GM18858 (cell line): ENCODE data around the gene KCTD11.
"Not testable (repeated sequence)": the region's sequence is repeated elsewhere in the genome, so short reads cannot be mapped to it uniquely, and the experiment has no call there.

Source experiments
- ATAC-seq: cut with Tn5 transposase; IDR thresholded peaks from one replicate; pipeline ENCODE4 v1.9.1; 2021; ENCODE audit not compliant: unreplicated experiment

KCTD11 gene

DNA sequence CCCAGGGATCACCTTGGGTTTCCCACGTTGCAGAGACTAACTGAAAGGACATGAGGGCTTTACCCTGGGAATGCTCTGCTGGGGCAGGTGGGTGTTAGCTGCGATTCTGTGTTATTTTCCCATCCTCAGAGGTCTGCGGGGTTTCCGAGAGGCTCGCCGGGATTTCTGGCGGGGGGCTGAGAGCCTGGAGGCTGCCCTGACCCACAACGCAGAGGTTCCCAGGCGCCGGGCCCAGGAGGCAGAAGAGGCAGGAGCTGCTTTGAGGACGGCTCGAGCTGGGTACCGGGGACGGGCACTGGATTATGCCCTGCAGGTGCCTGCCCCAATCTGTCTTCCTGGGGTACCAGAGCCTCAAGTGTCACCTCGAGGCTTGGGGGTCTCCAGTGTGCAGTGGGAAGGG lies 8.7 kb upstream of the KCTD11 start:
- ATAC-seq = no peak

DNA sequence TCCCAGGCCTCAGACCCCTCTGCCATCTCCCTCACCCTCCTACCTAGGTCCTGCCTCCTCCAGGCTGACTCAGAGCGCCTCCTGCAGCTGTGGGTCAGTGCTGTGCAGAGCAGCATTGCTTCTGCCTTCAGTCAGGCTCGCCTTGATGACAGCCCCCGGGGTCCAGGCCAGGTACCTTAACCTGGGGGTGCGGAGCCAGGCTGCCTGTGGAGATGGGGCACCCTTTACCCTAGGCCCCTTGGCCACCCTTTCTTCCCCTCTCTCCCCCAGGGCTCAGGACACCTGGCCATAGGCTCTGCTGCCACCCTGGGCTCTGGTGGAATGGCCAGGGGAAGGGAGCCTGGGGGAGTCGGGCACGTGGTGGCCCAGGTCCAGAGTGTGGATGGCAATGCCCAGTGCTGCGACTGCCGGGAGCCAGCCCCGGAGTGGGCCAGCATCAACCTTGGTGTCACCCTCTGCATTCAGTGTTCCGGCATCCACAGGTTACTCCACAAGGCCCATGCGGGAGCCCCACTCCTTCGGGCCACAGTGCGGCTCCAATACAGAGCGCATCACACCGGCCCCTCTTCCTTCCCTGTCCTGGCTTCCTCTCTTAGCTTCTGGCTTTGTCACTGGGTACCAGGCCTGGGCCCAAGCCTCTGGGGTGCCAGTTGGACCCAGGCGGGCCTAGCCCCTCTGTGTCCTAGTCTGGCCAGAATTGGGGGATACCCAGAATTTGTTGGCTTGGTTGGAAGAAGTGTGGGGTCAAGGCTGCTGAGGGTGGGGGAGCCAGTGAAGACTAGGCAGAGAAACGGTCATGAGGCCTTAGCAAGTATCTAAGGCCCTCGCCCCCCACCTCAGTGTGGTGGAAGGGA lies 5.0 kb upstream of the KCTD11 start:
- no peak for ATAC-seq

DNA sequence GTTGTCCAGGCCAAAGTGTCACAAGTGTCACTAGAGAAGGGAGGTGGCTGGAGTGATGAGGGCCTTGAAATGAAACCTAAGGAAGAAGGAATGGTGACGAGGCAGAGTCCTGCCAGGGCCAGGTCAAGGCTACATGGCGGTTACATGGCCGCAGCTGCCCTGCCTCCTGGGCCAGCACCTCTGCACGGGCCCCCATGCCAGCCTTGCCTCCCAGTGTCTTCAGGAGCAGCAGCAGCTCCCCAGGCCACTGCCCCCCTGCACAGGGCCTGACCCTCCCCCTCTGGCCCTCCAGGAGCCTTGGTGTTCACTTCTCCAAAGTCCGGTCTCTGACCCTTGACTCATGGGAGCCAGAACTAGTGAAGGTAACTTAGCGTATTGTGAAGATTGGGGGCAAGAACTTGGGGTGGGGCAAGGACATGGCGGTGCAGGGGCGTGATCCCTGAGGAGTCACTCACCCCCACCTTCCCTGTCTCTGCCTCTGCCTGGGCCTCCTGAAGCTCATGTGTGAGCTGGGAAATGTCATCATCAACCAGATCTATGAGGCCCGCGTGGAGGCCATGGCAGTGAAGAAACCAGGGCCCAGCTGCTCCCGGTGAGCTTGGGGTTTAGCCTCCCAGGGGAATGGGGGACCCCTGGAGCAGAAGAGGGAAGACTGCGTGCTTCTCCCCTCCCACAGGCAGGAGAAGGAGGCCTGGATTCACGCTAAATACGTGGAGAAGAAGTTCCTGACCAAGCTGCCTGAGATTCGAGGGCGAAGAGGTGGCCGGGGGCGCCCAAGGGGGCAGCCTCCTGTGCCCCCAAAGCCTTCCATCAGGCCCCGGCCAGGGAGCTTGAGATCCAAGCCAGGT lies 4.1 kb upstream of the KCTD11 start:
- ATAC-seq = no peak

DNA sequence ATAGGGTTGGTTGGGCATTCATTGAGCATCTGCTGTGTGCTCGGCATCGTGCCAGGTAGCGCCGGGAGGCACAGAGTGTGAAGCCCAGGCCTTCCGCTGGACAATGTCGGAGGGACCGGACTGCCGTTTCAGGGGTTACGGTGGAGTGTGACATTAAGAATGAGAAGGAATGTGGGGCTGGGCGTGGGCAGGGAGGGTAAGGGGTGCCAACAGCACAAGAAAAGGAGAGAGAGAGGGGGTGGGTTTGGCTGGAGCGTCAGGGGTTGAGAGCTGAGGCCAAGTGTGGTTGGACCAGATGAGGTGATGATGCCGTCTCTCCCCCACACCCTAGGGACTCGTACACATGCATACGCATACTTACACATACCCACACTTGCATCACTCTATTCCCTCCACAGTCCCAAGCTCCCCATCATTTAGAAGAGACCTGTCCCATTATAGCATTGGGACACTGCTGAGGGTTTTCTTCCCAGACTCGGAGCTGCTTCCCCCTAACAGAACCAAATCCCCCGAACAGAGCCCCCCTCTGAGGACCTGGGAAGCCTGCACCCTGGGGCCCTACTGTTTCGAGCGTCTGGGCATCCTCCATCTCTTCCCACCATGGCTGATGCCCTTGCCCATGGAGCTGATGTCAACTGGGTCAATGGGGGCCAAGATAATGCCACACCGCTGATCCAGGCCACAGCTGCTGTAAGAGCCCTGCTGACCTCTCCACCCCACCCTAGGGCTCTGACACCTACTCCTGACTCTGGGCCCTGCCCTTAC lies 3.3 kb upstream of the KCTD11 start:
- no peak for ATAC-seq

DNA sequence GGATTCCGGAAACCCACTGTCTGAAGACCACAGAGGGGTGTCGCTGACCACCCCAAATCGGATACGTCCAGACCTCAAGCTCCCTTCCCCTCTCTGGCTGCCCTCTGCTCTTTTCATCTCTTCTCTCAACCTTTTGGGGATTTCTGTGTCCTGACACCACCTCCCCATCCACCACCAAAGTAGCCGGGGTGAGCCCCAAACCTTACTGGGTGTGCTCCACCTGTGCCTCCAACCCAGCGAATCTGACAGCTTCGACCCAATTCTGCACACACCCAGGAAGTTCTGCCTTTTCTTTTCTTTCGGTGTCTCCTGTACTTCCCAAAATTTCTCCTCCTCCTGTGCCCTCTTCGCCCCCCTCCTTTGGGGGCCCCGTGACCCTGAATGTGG lies 534 bp downstream of the KCTD11 start:
- no peak for ATAC-seq

DNA sequence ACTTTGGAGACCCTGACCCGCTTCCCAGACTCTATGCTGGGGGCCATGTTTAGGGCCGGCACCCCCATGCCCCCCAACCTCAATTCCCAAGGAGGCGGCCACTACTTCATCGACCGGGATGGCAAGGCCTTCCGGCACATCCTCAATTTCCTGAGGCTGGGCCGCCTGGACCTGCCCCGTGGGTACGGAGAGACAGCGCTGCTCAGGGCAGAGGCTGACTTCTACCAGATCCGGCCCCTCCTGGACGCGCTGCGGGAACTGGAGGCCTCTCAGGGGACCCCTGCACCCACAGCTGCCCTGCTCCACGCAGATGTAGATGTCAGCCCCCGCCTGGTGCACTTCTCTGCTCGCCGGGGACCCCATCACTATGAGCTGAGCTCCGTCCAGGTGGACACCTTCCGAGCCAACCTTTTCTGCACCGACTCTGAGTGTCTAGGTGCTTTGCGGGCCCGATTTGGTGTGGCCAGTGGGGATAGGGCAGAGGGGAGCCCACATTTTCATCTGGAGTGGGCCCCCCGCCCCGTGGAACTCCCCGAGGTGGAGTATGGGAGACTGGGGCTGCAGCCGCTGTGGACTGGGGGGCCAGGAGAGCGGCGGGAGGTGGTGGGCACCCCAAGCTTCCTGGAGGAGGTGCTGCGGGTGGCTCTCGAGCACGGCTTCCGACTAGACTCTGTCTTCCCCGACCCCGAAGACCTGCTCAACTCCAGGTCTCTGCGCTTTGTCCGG lies 1.1 kb downstream of the KCTD11 start:
- ATAC-seq = no peak

DNA sequence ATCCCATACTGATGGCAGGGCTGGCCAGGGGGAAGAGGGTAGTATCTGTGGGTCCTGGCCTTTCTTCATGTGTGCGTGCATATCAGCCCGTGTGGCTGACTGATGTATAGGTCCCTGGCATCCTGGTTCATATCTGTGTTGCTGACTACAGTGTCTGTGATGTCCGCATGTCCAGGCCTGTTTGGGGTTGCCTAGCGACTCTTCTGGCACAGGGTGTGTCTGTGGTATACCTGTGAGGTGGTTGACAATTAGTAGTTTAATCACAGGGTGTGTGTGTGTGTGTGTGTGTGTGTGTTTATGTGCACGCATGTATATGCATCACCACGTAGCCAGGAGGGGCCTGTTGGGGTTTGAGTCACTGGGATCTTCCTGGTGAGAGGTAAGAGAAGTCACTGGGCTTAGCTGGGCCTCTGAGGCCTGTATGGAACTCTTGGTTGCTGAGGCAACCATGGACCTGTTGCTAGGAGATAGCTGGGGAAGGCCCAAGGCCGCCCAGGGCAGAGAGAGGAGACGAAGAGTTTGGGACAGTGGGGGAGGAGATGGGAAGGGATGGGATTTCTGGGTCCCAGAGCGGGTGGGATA lies 2.4 kb downstream of the KCTD11 start:
- ATAC-seq = no peak

DNA sequence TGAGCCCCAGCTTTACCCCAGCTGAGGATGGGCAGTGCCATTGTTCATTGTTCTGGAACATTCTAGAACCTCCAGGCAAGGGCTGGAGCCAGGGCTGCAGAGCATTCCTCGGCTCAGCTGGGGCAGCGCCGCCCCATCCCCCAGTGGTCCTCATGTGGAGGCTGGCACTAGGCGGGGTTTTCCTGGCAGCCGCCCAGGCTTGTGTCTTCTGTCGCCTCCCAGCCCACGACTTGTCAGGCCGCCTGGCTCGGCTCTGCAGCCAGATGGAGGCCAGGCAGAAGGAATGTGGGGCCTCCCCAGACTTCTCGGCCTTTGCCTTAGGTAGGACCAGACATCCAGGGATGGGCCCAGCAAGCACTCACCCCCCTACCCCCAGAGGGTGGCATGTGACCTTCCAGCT lies 3.1 kb downstream of the KCTD11 start, which contains the start of gene TMEM95:
Gene TMEM95, plus strand, starts transcription at position 104 of the 400 bp plus-strand sequence. Its CDS starts 49 bp downstream, at position 153.
- ATAC-seq = no peak

DNA sequence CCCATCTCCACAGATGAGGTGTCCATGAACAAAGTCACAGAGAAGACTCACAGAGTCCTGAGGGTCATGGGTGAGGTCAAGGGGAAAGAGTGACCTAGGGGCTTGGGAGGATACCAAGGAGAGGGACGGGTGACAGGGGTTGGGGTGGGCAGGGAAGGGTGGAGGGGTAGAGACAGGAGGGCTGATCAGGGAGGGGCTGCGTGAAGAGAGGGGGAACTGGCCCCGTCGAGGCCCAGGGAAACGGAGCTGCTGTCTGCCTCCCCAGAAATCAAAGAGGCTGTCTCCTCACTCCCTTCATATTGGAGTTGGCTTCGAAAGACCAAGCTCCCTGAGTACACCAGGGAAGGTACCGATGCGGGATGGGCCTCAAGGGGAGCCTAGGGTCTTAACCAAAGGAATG lies 3.6 kb downstream of the KCTD11 start:
- no peak for ATAC-seq

DNA sequence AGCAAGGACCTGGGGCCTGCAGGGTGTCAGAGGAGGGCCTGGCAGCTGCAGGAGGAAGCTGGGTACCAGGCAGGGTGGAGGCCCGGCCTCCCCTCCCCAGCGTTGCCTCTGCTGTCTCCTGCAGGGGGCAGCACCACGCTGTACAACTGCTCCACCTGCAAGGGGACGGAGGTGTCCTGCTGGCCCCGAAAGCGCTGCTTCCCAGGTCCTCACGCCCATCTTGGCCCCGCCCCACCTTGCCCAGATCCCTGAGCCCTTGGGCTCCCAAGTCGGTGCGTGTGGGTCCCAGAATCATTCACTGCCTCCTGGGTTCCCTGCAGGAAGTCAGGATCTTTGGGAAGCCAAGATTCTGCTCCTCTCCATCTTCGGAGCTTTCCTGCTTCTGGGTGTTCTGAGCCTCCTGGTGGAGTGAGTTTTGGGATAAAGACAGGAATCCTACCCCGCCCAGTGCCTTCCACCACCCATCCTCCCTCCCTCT lies 4.1 kb downstream of the KCTD11 start:
- no peak for ATAC-seq

DNA sequence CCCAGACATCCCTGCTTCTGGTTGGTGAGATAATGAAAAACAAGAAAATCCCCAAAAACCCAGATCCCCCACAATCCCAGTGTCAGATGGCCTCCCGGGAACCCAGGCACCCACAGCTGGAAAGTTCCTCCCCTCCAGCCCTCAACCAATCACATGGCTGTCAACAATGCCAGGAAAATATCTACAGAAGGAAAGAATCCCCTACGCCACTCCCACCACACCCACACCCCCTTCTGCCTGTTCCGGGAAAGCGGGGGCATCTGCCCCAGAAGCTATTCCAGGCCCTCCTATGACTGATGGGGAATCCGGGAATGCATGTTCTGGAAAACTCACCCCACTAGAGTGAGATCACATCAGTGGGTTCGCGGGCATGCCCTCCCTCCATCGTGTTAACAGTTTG lies 4.8 kb downstream of the KCTD11 start:
- no peak for ATAC-seq

DNA sequence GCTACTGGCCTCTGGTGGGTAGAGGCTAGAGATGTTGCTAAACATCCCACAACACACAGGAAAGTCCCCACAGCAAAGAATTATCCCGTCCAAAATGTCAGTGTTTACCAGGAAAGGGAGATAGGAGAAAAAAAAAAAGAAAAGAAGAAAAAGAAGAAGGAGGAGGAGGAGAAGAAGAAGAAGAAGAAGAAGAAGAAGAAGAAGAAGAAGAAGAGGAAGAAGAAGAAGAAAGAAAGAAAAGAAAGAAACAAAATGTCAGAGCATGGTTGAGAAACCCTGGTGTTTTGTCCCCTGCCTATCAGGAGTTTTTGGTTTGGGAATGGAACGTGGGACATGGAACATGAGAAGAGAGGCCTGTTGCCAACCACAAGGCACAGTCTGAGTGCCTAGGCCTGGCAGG lies 5.4 kb downstream of the KCTD11 start:
- ATAC-seq = no peak

DNA sequence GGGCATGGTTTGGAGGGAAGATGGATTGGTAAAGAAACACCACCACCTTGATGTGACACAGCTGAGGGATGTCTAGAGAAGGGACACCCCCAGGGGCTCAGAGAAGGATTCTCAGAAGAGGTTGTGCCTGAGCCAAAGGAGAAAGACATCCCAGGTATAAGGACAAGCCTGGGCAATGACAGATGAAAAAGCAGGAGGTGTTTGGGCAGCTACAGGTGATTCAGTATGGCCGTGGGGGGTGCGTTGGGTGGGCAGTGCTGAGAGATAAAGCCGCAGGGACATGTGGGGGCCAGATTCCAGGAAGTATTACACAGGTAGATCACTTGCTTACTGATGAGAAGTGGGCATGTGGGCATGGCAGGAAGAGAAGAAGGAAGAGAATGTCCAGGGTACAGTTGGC lies 9.9 kb downstream of the KCTD11 start:
- no peak for ATAC-seq

DNA sequence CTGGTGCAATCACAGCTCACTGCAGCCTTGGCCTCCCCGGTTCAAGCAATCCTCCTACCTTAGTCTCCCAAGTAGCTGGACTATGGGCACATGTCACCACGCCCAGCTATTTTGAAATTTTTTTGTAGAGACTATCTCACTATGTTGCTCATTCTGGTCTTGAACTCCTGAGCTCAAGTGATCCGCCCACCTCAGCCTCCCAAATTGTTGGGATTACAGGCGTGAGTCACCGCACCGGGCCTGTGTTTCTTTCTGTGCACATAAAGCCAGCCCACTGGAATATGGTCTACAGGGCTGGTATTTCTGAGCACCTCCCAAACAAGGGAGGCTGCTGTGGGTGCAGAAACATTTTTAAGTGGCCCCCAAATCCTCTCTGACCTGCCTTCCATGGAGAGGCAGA lies 11.3 kb downstream of the KCTD11 start:
- ATAC-seq = no peak

DNA sequence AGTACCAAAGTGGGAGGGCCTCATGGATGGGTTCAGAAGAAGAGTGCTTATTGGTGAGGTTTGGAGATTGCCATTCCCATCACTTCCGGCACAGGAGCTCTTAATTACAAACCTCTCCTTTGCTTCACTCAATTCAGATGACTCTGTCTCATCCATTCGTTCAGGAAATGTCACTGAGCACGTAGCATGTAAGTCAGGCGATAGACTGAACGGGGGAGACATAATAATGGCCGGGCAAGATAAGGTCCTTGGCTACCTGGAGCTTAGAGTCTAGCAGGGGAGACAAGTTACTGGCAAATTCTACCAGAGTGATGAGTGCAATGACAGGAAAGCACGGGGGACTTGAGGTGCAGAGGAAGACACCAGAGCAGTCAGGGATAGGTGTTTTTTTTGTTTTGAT lies 14.0 kb downstream of the KCTD11 start:
- not testable (repeated sequence) for ATAC-seq

DNA sequence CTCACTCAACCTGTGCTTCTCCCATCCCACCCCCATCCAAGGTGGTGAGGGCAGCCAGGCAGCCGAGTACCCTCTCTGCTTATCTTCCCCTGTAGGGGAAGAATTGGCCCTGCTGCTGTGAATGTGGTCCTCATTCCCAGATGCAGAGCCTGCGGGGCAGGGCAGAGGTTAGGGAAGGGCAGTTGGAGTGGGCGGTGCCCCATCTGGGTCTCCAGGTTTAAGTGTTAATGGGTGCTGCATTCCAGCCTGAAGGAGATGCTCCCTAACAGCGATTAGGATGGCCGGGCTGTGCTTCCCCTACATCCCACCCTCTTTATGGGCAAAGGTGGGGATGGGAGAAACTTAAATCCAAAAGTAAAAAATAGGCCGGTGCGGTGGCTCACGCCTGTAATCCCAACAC lies 15.1 kb downstream of the KCTD11 start:
- ATAC-seq = no peak

DNA sequence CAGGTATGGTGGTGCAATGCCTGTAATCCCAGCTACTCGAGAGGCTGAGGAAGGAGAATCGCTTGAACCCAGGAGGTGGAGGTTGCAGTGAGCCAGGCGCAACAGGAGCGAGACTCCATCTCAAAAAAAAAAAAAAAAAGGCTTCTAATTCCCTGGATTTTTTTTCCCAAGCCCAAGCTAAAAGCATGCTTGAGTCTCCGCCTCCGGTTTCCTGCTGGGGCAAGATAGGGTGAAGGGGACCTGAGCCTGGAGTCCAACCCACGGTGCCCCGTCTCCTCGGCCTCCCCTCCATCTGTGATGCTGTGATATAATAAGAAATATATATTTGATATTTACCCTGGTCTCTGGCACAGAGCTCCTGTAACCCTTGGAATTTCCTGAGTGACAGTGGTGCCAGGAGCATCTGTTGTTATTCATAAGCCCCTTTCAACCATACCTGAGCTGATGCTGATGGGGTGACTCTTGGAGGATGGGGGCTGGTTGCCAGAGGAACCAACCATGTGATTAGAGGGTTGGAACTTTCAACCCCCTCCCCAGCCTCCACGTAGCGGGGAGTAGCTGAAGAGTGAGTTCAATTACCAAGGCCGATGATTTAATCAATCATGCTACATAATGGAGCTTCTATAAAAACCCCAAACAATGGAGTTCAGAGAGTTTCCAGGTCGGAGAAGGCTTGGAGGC lies 16.1 kb downstream of the KCTD11 start:
- no peak for ATAC-seq

DNA sequence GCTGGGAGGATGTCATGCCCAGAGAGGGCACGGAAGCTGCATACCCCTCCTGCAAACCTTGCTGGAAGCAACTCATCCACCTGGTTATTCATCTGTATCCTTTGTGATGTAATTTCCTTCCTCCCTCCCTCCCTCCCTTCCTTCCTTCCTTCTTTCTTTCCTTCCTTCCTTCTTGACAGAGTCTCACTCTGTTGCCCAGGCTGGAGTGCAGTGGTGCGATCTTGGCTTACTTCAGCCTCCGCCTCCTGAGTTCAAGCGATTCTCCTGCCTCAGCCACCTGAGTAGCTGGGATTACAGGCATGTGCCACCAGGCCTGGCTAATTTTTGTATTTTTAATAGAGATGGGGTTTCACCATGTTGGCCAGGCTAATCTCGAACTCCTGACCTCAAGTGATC lies 16.6 kb downstream of the KCTD11 start:
- ATAC-seq = not testable (repeated sequence)

DNA sequence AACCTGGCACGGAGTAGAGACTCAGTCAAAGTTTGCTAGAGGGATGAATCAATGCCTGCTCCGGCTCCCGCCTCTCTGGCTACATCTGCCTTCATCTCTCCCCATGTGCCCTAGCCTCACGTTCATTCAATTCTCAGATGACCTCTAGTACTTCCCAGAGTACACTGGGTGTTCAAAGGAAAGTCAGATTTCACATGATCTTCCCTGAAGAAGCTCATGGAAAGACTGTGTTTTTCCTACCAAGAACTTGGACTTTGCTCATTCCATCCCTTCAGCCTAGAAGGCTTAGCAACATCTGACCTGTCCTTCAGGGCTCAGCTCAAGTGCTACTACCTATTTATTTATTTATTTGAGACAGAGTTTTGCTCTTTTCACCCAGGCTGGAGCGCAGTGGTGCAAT lies 17.9 kb downstream of the KCTD11 start:
- ATAC-seq = no peak

DNA sequence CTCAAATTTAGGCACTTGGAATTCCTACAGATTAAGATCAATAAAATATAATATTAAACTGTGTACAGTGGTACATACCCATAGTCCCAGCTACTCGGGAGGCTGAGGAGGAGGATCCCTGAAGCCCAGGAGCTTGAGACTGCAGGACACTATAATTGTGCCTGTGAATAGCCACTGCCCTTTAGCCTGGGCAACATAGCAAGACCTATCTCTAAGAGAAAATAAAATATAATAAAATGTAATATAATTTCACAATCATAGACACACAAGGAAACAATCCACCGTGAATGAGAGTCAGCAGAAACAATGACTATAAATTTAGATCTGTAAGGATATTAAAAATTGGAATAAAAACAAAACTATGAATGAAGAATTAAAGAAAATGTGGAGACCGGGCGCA lies 18.9 kb downstream of the KCTD11 start:
- ATAC-seq = no peak
